Mesenchymal stem cell (in vitro differentiated cells and primary cell): ENCODE results near the gene PLEKHG4B.
"Not testable (repeated sequence)": the region's sequence is repeated elsewhere in the genome, so short reads cannot be mapped to it uniquely, and the experiment has no call there.

ENCODE experiments used
- DNase-seq: peaks from one replicate; pipeline ENCODE4 v3.0.0-alpha.2; 2013
- H2AFZ ChIP-seq: one replicate; pipeline ENCODE4 v1.6.1; 2013; ENCODE audit warnings: low read depth, mild to moderate bottlenecking, control low read depth, inconsistent platforms, low read length, moderate library complexity
- H2AK5ac ChIP-seq: 2 replicates; pipeline ENCODE4 v1.6.1; 2013; ENCODE audit warnings: low read length, moderate library complexity, mild to moderate bottlenecking, inconsistent platforms; ENCODE audit not compliant: severe bottlenecking
- H2BK120ac ChIP-seq: one replicate; pipeline ENCODE4 v1.6.1; 2013; ENCODE audit warnings: low read depth, mild to moderate bottlenecking, inconsistent platforms, low read length, moderate library complexity
- H2BK12ac ChIP-seq, 2 experiments: one replicate each; pipeline ENCODE4 v1.6.1; 2013; ENCODE audit warnings: inconsistent platforms in 2 of 2, low read length in 2 of 2, mild to moderate bottlenecking in 2 of 2, moderate library complexity in 2 of 2, control low read depth in 1 of 2
- H2BK15ac ChIP-seq: one replicate; pipeline ENCODE4 v1.6.1; 2013; ENCODE audit warnings: mild to moderate bottlenecking, low read depth, inconsistent platforms; ENCODE audit not compliant: poor library complexity, severe bottlenecking
- H2BK5ac ChIP-seq: 2 replicates; pipeline ENCODE4 v1.6.1; 2013; ENCODE audit warnings: low read depth, mild to moderate bottlenecking, low read length, control low read depth, inconsistent platforms; ENCODE audit not compliant: poor library complexity, severe bottlenecking
- H3K14ac ChIP-seq, 2 experiments: one replicate each; pipeline ENCODE4 v1.6.1; 2013; ENCODE audit warnings: inconsistent platforms in 2 of 2, low read length in 2 of 2, control low read depth in 1 of 2, mild to moderate bottlenecking in 1 of 2, moderate library complexity in 1 of 2
- H3K18ac ChIP-seq, 2 experiments: one replicate each; pipeline ENCODE4 v1.6.1; 2013; ENCODE audit warnings: inconsistent platforms in 2 of 2, low read length in 2 of 2, control low read depth in 1 of 2, low read depth in 1 of 2, mild to moderate bottlenecking in 1 of 2
- H3K23ac ChIP-seq, 2 experiments: one replicate each; pipeline ENCODE4 v1.6.1; 2013; ENCODE audit warnings: inconsistent platforms in 2 of 2, low read length in 2 of 2, mild to moderate bottlenecking in 2 of 2, moderate library complexity in 2 of 2, control low read depth in 1 of 2
- H3K27ac ChIP-seq: 2 replicates; pipeline ENCODE4 v1.5.1; 2013; ENCODE audit warnings: mild to moderate bottlenecking, moderate library complexity, low read length, control low read depth, inconsistent platforms; ENCODE audit not compliant: poor library complexity, severe bottlenecking
- H3K27me3 ChIP-seq, 2 experiments: 2 replicates each; pipeline versions ENCODE4 v1.6.1 to v1.7.0; 2013; ENCODE audit warnings: low read length in 2 of 2, mild to moderate bottlenecking in 2 of 2, moderate library complexity in 2 of 2, control low read depth in 1 of 2, inconsistent platforms in 1 of 2; ENCODE audit not compliant: control insufficient read depth in 1 of 2, insufficient read depth in 1 of 2
- H3K36me3 ChIP-seq, 2 experiments: 2 replicates each; pipeline versions ENCODE4 v1.6.1 to v1.7.0; 2013; ENCODE audit warnings: low read length in 2 of 2, control low read depth in 1 of 2, inconsistent platforms in 1 of 2, low read depth in 1 of 2, mild to moderate bottlenecking in 1 of 2; ENCODE audit not compliant: insufficient read depth in 2 of 2, control insufficient read depth in 1 of 2
- H3K4ac ChIP-seq, 2 experiments: one replicate each; pipeline ENCODE4 v1.6.1; 2013; ENCODE audit warnings: inconsistent platforms in 2 of 2, low read length in 2 of 2, mild to moderate bottlenecking in 2 of 2, moderate library complexity in 2 of 2, control low read depth in 1 of 2, low read depth in 1 of 2
- H3K4me1 ChIP-seq: 2 replicates; pipeline ENCODE4 v1.6.1; 2013; ENCODE audit warnings: low read depth, low read length, control low read depth; ENCODE audit not compliant: control insufficient read depth, insufficient read depth
- H3K4me2 ChIP-seq: 2 replicates; pipeline ENCODE4 v1.6.1; 2013; ENCODE audit warnings: low read length, mild to moderate bottlenecking, inconsistent platforms; ENCODE audit not compliant: poor library complexity, severe bottlenecking
- H3K4me3 ChIP-seq, 2 experiments: 2 replicates each; pipeline versions ENCODE4 v1.5.1 to v1.7.0; 2013; ENCODE audit warnings: low read length in 2 of 2, mild to moderate bottlenecking in 2 of 2, control low read depth in 1 of 2, low read depth in 1 of 2; ENCODE audit not compliant: insufficient read depth in 1 of 2
- H3K79me1 ChIP-seq: replicated peaks from 2 replicates; pipeline ENCODE4 v1.6.1; 2013; ENCODE audit warnings: mild to moderate bottlenecking, control low read depth, low read length, inconsistent platforms; ENCODE audit not compliant: poor library complexity, severe bottlenecking
- H3K9ac ChIP-seq: 2 replicates; pipeline ENCODE4 v1.7.0; 2013; ENCODE audit warnings: mild to moderate bottlenecking, low read length, moderate library complexity
- H3K9me3 ChIP-seq: 2 replicates; pipeline ENCODE4 v1.7.0; 2013; ENCODE audit warnings: mild to moderate bottlenecking, low read length; ENCODE audit not compliant: control insufficient read depth
- H4K8ac ChIP-seq: one replicate; pipeline ENCODE4 v1.6.1; 2013; ENCODE audit warnings: inconsistent platforms, mild to moderate bottlenecking, low read length, moderate library complexity
- H4K91ac ChIP-seq: one replicate; pipeline ENCODE4 v1.6.1; 2013; ENCODE audit warnings: mild to moderate bottlenecking, low read length, inconsistent platforms
- WGBS: methylation state at CpG from one replicate; pipeline ENCODE4 v1.1.7; 2013; ENCODE audit warnings: mixed read lengths; 5-methylcytosine and 5-hydroxymethylcytosine counted together

Gene PLEKHG4B

DNA sequence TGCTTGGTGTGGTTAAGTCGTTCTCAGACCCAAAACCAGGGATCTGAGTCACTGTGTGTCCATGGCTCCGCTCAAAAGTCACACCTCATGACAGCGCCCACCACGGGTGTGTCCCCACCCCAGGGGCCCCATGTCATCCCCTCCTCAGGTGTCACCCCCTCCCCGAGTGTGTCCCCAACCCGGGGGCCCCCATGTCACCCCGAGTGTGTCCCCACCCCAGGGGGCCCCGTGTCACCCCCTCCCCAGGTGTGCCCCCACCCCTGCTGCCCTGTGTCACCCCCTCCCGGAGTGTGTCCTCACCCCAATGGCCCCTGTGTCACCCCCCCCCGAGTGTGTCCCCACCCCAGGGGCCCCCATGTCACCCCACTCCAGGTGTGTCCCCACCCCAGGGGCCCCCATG, 104.4 kb downstream of the PLEKHG4B start:
- 98% methylated on average over 6 of the region's 10 CpGs for WGBS
- no peak overlapping the region for H4K8ac ChIP-seq
- no peak overlapping the region for H2BK5ac ChIP-seq
- H2BK15ac ChIP-seq, result no peak overlapping the region
- H3K23ac ChIP-seq, result no peak overlapping the region
- peaks cover 1% of the 10 kb centered on the region for H3K4me1 ChIP-seq
- no peaks in the 10 kb centered on the region for H3K9me3 ChIP-seq
- H4K91ac ChIP-seq, result no peak overlapping the region
- no peak overlapping the region for H2BK12ac ChIP-seq
- no peak overlapping the region for H3K27ac ChIP-seq
- H3K79me1 ChIP-seq, result peaks cover 29% of the 10 kb centered on the region
- no peak overlapping the region for H3K4ac ChIP-seq
- DNase-seq, result no peak
- H2BK120ac ChIP-seq, result no peak overlapping the region
- H3K14ac ChIP-seq, result no peak overlapping the region
- H3K27me3 ChIP-seq, result peaks cover 0 to 16% of the 10 kb centered on the region in 2 experiments
- H3K36me3 ChIP-seq, result peaks cover 11 to 41% of the 10 kb centered on the region in 2 experiments
- no peak overlapping the region for H3K9ac ChIP-seq
- H3K4me2 ChIP-seq, result no peak overlapping the region
- H3K18ac ChIP-seq, result no peak overlapping the region
- no peak overlapping the region for H2AFZ ChIP-seq
- H2AK5ac ChIP-seq, result no peak overlapping the region
- no peak overlapping the region for H3K4me3 ChIP-seq

DNA sequence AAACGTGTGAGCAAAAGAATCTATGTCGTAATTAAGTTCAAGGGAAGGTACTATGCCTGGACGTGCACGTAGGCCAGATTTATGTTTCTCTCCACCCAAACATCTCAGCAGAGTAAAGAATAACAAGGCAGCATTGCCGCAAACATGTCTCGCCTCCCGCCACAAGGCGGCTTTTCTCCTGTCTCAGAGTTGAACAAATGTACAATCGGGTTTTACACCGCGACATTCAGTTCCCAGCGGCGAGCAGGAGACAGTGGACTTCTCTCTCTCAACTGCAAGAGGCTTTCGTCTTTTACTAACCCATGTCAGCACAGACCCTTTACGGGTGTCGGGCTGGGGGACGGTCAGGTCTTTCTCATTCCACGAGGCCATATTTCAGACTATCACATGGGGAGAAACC, 105.1 kb downstream of the PLEKHG4B start:
- not testable (repeated sequence) for H4K91ac ChIP-seq, H3K18ac ChIP-seq, H2AK5ac ChIP-seq, H2BK120ac ChIP-seq, H3K4me2 ChIP-seq, H3K4me3 ChIP-seq, H2BK12ac ChIP-seq, H3K4ac ChIP-seq, H3K4me1 ChIP-seq, H2BK15ac ChIP-seq, H2AFZ ChIP-seq, H3K9ac ChIP-seq, H3K14ac ChIP-seq, H3K27ac ChIP-seq, H4K8ac ChIP-seq, DNase-seq, H2BK5ac ChIP-seq, H3K27me3 ChIP-seq, H3K9me3 ChIP-seq, H3K23ac ChIP-seq
- H3K79me1 ChIP-seq, result peaks cover 35% of the 10 kb centered on the region
- peaks cover 16 to 38% of the 10 kb centered on the region in 2 experiments for H3K36me3 ChIP-seq
- 65% methylated on average over 18 of the region's 18 CpGs for WGBS

DNA sequence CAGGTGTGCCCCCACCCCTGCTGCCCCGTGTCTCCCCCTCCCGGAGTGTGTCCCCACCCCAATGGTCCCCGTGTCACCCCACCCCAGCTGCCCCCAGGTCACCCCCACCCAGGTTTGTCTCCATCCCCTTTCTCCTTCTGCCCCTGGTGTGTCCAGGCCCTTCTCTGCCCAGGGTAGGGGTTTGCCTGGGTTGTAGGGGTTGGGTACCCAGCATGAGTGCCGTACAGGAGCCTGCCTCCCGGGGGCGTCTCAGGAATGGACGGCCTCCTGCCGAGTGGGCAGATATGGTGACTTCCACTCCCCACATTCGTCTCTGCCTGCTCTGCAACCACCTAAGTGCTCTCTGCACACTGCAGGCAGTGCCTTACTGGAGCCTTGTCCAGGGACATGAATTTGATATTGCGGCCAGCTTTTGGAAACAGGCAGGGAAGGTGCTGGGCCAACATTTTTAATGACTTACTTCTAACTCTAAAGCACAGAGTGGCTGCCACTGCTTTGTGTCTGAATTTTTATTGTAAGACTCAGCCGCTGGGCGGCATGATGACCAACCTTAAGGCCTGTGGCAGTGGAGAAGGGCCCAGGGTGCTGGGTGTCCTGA, 106.0 kb downstream of the PLEKHG4B start:
- no peak overlapping the region for H3K14ac ChIP-seq
- 97% methylated on average over 10 of the region's 12 CpGs for WGBS
- no peak overlapping the region for H3K4me3 ChIP-seq
- H2BK120ac ChIP-seq, result no peak overlapping the region
- peaks cover 1% of the 10 kb centered on the region for H3K4me1 ChIP-seq
- H3K27me3 ChIP-seq, result peaks cover 0 to 3% of the 10 kb centered on the region in 2 experiments
- no peak overlapping the region for H4K91ac ChIP-seq
- H3K23ac ChIP-seq, result no peak overlapping the region
- no peak overlapping the region for H4K8ac ChIP-seq
- no peak overlapping the region for H3K27ac ChIP-seq
- no peak for DNase-seq
- peaks cover 16 to 43% of the 10 kb centered on the region in 2 experiments for H3K36me3 ChIP-seq
- no peak overlapping the region for H2BK5ac ChIP-seq
- no peak overlapping the region for H2AFZ ChIP-seq
- H3K18ac ChIP-seq, result no peak overlapping the region
- no peak overlapping the region for H3K4ac ChIP-seq
- H2BK15ac ChIP-seq, result no peak overlapping the region
- no peak overlapping the region for H3K9ac ChIP-seq
- no peaks in the 10 kb centered on the region for H3K9me3 ChIP-seq
- peaks cover 41% of the 10 kb centered on the region for H3K79me1 ChIP-seq
- no peak overlapping the region for H3K4me2 ChIP-seq
- H2BK12ac ChIP-seq, result no peak overlapping the region
- H2AK5ac ChIP-seq, result no peak overlapping the region

DNA sequence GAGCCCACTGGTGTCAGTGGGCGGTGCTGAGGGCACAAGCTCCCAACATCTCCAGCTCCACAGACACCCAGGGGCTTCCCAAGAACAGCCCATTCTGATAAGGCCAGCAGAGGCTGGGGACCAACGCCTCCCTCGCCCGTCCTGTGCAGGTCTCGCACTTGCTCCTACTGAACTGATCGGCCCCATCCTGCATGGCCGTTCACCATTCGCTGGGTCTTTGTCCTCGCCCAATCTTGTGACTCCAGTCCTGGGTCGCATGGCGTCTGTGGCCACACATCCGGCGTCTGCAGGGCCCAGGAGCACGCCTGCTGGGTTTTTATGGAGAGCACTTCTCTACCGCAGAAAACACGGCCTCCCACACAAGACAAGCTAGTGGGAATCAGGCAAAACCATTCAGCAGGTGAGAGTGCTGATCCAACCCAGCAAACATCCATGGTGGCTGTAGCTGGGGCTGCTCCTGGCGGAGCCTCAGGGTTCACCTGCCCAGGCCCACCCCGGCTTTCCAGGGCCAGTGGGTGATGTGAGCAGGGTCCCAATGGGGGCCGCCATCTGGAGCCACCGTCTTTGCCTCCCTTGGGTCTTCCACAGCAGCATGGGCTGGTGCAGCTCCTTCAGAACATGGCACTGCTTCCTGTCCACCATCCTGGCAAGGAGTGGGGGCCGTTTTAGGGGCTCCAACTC, 106.7 kb downstream of the PLEKHG4B start:
- WGBS, result 97% methylated on average over 21 of the region's 21 CpGs
- Histone ChIP-seq H3K27ac (no peak overlapping the region), H3K9ac (no peak overlapping the region), H3K27me3 (peaks cover 0 to 3% of the 10 kb centered on the region in 2 experiments), H4K91ac (no peak overlapping the region), H2BK5ac (no peak overlapping the region), H3K4me2 (no peak overlapping the region), H2BK15ac (no peak overlapping the region), H3K79me1 (peaks cover 44% of the 10 kb centered on the region), H3K36me3 (peaks cover 22 to 50% of the 10 kb centered on the region in 2 experiments), H3K4ac (no peak overlapping the region), H3K9me3 (no peaks in the 10 kb centered on the region), H3K23ac (no peak overlapping the region), H3K4me1 (peaks cover 1% of the 10 kb centered on the region), H2AK5ac (no peak overlapping the region), H4K8ac (no peak overlapping the region), H2AFZ (no peak overlapping the region), H3K18ac (no peak overlapping the region), H2BK12ac (no peak overlapping the region), H3K4me3 (no peak overlapping the region), H3K14ac (no peak overlapping the region), H2BK120ac (no peak overlapping the region)
- no peak for DNase-seq
